Brain microvascular endothelial cell (primary cell): Measurements from ENCODE around the gene DLST.

Source experiments
- DNase-seq: peaks from one replicate; pipeline ENCODE4 v3.0.0-alpha.2; 2020
- H3K27ac ChIP-seq: fragments of 250-450 bp; sonication (Bioruptor Pico); 2 replicates; pipeline ENCODE4 v1.5.1; 2020; ENCODE audit warnings: mild to moderate bottlenecking, moderate library complexity
- H3K27me3 ChIP-seq: fragments of 250-450 bp; sonication (Bioruptor Pico); replicated peaks from 2 replicates; pipeline ENCODE4 v1.5.1; 2020; ENCODE audit warnings: mild to moderate bottlenecking
- H3K36me3 ChIP-seq: fragments of 250-450 bp; sonication (Bioruptor Pico); replicated peaks from 2 replicates; pipeline ENCODE4 v1.5.1; 2020; ENCODE audit warnings: mild to moderate bottlenecking
- H3K4me3 ChIP-seq: 2 replicates; pipeline ENCODE4 v1.5.1; 2011; ENCODE audit warnings: low read depth, mild to moderate bottlenecking, control low read depth, low read length, moderate library complexity
- in situ Hi-C: cut with HindIII; loops from 2 replicates; pipeline ENCODE4 v1.10.0; 2017; ENCODE audit warnings: low sequenced_read_pairs, low pct_ligation_motif_present
- TF ChIP-seq, protein P1 (sequence below): IDR thresholded peaks from 2 replicates; pipeline ENCODE4 v1.5.1; 2011; ENCODE audit warnings: low read depth, mild to moderate bottlenecking, moderate library complexity, low read length, control low read depth, inconsistent platforms; ENCODE audit errors: missing control alignments

Gene DLST

GRCh38 chr14:74892745-74893144 is 11.0 kb downstream of the DLST start:
- no peak for DNase-seq

GRCh38 chr14:74893614-74894091 is 11.9 kb downstream of the DLST start:
- Histone ChIP-seq H3K27ac (no peak overlapping the region), H3K4me3 (no peak overlapping the region), H3K27me3 (no peaks in the 10 kb centered on the region), H3K36me3 (peaks cover 77% of the 10 kb centered on the region)
- TF ChIP-seq, protein P1, sequence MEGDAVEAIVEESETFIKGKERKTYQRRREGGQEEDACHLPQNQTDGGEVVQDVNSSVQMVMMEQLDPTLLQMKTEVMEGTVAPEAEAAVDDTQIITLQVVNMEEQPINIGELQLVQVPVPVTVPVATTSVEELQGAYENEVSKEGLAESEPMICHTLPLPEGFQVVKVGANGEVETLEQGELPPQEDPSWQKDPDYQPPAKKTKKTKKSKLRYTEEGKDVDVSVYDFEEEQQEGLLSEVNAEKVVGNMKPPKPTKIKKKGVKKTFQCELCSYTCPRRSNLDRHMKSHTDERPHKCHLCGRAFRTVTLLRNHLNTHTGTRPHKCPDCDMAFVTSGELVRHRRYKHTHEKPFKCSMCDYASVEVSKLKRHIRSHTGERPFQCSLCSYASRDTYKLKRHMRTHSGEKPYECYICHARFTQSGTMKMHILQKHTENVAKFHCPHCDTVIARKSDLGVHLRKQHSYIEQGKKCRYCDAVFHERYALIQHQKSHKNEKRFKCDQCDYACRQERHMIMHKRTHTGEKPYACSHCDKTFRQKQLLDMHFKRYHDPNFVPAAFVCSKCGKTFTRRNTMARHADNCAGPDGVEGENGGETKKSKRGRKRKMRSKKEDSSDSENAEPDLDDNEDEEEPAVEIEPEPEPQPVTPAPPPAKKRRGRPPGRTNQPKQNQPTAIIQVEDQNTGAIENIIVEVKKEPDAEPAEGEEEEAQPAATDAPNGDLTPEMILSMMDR, result no peak
- in situ Hi-C loops, result no loop called here
- no peak for DNase-seq

More at GRCh38 chr14:74892745-74893144, 11.0 kb downstream of the DLST start:
- H3K4me3 ChIP-seq, result no peak overlapping the region
- H3K27ac ChIP-seq, result no peak overlapping the region
- H3K27me3 ChIP-seq, result no peaks in the 10 kb centered on the region
- peaks cover 70% of the 10 kb centered on the region for H3K36me3 ChIP-seq
- TF ChIP-seq, protein P1, result no peak
- in situ Hi-C loops, result no loop called here

DNA sequence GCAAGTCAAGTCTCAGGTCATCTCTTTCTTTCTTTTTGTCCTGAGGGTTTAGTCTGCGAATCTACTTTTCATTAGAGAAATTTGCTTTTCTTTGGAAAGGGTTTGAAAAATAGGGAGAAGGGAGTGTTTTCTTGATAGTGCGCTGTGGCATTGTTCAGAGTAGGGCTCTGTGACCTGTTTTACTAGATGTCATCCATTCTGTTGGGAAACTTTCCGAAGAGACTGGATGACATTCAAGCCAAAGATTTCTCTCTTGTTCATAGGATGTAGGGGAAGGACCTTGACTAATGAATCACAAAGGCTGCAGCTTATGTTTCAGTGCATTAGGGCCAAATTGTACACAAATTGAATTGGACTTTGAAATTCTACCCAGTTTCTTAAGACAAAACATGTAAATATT is 14.7 kb downstream of the DLST start:
- H3K27me3 ChIP-seq, result no peaks in the 10 kb centered on the region
- in situ Hi-C loops, result no loop called here
- peaks cover 88% of the 10 kb centered on the region for H3K36me3 ChIP-seq
- H3K27ac ChIP-seq, result no peak overlapping the region
- TF ChIP-seq, protein P1, result no peak
- H3K4me3 ChIP-seq, result no peak overlapping the region
- no peak for DNase-seq

- Histone ChIP-seq H3K36me3 (peaks cover 94% of the 10 kb centered on the region), H3K27ac (no peak overlapping the region), H3K4me3 (no peak overlapping the region), H3K27me3 (no peaks in the 10 kb centered on the region)
- TF ChIP-seq, protein P1, result no peak
- DNase-seq, result no peak
- in situ Hi-C loops, result no loop called here
Observed at GRCh38 chr14:74897642-74898041, 15.9 kb downstream of the DLST start.

DNA sequence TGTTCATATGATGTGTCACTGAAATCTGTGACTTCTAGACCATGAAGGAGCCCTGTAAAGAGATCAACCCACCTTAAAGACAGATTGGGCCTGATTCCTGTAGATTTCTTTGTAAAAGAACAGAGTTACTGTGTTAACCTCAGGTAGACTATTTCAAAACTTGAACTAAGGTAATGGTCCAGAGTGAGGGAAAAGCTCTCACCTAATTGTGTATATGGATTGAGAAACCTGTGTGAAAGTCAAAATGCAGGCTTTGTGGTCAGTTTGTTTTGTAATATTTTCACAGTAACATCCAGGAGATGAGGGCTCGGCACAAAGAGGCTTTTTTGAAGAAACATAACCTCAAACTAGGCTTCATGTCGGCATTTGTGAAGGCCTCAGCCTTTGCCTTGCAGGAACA is 16.4 kb downstream of the DLST start:
- Histone ChIP-seq H3K36me3 (peaks cover 94% of the 10 kb centered on the region), H3K4me3 (no peak overlapping the region), H3K27me3 (no peaks in the 10 kb centered on the region), H3K27ac (no peak overlapping the region)
- in situ Hi-C loops, result no loop called here
- TF ChIP-seq, protein P1, result no peak
- no peak for DNase-seq

DNA sequence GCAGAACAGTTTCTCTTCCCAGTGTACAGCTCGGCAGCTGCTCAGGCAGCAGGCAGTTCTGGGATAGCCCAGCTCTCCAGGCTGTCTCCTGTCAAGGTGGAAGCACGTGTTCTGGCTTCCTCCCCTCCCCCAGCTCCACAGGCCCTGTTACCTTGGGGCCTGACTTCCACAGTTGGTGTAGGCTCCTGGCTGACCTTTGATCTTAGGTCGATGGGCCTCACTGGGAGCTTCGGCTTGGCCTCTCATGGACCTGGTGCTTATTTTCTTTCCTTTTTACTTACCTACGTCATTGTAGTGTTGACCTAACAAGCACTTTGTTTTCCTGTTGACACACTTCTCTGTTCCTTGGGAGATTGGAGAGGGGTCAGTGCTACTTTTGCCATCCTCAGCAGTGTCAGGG is 17.0 kb downstream of the DLST start:
- no peak overlapping the region for H3K27ac ChIP-seq

More for the DNA sequence above, 17.0 kb downstream of the DLST start:
- TF ChIP-seq, protein P1, result no peak
- no peak overlapping the region for H3K4me3 ChIP-seq
- no peak for DNase-seq
- H3K36me3 ChIP-seq, result peaks cover 91% of the 10 kb centered on the region
- H3K27me3 ChIP-seq, result no peaks in the 10 kb centered on the region
- in situ Hi-C loops, result no loop called here
